ENCODE measurements around the gene HEPACAM.

DNA sequence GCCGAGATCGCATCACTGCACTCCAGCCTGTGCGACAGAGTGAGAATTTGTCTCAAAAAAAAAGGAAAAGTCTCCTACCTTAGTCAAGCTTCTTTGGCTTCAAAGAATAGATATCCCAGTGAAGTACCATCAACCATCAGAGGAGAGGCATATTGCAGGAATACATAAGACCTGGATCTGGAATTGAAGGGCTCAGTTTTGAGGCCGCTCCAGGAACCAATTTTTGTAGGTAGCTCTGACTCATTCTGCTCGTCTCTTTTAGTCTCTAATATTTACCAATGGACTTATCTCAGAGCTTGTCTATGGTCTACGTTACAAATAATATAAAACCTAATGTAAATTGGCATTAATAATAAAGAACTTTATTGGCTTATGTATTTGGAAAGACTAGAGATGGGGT, 10.0 kb upstream of the HEPACAM start:
- TF ChIP-seq, protein P1, sequence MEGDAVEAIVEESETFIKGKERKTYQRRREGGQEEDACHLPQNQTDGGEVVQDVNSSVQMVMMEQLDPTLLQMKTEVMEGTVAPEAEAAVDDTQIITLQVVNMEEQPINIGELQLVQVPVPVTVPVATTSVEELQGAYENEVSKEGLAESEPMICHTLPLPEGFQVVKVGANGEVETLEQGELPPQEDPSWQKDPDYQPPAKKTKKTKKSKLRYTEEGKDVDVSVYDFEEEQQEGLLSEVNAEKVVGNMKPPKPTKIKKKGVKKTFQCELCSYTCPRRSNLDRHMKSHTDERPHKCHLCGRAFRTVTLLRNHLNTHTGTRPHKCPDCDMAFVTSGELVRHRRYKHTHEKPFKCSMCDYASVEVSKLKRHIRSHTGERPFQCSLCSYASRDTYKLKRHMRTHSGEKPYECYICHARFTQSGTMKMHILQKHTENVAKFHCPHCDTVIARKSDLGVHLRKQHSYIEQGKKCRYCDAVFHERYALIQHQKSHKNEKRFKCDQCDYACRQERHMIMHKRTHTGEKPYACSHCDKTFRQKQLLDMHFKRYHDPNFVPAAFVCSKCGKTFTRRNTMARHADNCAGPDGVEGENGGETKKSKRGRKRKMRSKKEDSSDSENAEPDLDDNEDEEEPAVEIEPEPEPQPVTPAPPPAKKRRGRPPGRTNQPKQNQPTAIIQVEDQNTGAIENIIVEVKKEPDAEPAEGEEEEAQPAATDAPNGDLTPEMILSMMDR (IDR thresholded peaks at IDR 0.05) = no peak
- no peak for TF ChIP-seq POLR2A (IDR thresholded peaks at IDR 0.05)

Data from right lobe of liver (tissue), 4 donors.